Mucosa of stomach (tissue), 1 donor: Measurements from ENCODE around the gene ACTG2.

ENCODE experiments used
- H3K27me3 ChIP-seq: one replicate; pipeline ENCODE4 v1.7.0; 2013; ENCODE audit warnings: mild to moderate bottlenecking, low read length; ENCODE audit not compliant: control insufficient read depth, insufficient read depth
- H3K36me3 ChIP-seq: one replicate; pipeline ENCODE4 v1.7.0; 2013; ENCODE audit warnings: low read length; ENCODE audit not compliant: control insufficient read depth, insufficient read depth
- H3K4me1 ChIP-seq: one replicate; pipeline ENCODE4 v1.7.0; 2013; ENCODE audit warnings: mild to moderate bottlenecking, low read length; ENCODE audit not compliant: control insufficient read depth, insufficient read depth
- H3K4me3 ChIP-seq: one replicate; pipeline ENCODE4 v1.7.0; 2013; ENCODE audit warnings: low read length
- H3K9ac ChIP-seq: one replicate; pipeline ENCODE4 v1.7.0; 2013; ENCODE audit warnings: mild to moderate bottlenecking, low read length, moderate library complexity
- H3K9me3 ChIP-seq: one replicate; pipeline ENCODE4 v1.7.0; 2013; ENCODE audit warnings: mild to moderate bottlenecking, low read length, moderate library complexity; ENCODE audit not compliant: control insufficient read depth
- donor health status: Pancreatic carcinoma.

The ACTG2 gene

DNA sequence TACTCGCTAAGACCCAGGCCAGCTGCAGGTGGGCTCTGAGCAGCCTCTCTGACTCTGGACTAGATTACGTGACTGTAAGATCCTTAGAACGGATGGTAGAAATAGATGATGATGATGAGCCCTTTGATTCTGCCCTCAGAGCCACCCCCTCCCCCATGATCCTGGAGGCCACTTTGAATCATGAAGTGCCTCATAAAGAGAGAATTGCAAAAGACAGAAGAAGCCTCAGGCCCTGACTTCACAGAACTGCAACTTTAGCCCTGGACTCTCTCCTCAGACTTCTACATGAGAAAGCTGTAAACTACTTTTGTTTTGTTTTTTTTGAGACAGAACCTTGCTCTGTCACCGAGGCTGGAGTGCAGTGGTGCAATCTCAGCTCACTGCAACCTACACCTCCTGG lies 76.5 kb downstream of the ACTG2 start:
- Histone ChIP-seq H3K36me3 (no peaks in the 10 kb centered on the region), H3K9me3 (no peaks in the 10 kb centered on the region), H3K4me3 (no peak overlapping the region), H3K4me1 (peaks cover 32% of the 10 kb centered on the region), H3K27me3 (no peaks in the 10 kb centered on the region), H3K9ac (no peak overlapping the region)
